Endothelial cell of hepatic sinusoid (primary cell): ENCODE results near the gene PVALB.

Source experiments
- in situ Hi-C: cut with HindIII; loops from 2 replicates; pipeline ENCODE4 v1.10.0; 2017; ENCODE audit warnings: low sequenced_read_pairs

Gene PVALB

DNA sequence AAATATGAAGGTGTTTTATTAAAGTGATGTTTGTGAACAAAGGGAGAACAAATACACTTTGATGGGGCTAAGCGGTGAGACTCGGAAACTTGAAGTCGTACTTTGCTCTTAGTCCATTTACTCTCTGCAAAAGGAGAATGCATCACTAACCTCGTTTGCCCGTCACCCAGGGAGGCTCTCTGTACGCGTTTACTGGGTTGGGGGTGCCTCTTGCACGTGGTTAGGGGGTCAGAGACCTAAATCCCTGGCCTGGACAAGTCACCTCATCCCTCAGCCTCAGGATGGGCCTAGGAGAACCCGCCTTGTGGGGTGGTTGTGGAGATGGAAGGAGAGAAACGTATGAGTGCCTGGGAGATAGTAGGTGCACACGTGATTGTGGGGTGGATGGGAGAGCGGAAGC, 40.1 kb downstream of the PVALB start:
- in situ Hi-C loops: loop anchor here (5.0 to 10.0 kb wide), 4 partner anchors 61 to 278 kb away; partner anchors contain the start of gene KCTD17

GRCh38 chr22:36775964-36776669, 40.7 kb downstream of the PVALB start, which contains the start of gene IFT27:
Gene IFT27 (minus strand): TSS chr22:36776119. CDS start chr22:36775707, 412 bp downstream.
- in situ Hi-C loops: loop anchor here (5.0 to 10.0 kb wide), 4 partner anchors 61 to 279 kb away; partner anchors contain the start of gene KCTD17

GRCh38 chr22:36775586-36775963, 41.3 kb downstream of the PVALB start:
- in situ Hi-C loops: loop anchor here (5.0 to 10.0 kb wide), 4 partner anchors 62 to 279 kb away; partner anchors contain the start of gene KCTD17

DNA sequence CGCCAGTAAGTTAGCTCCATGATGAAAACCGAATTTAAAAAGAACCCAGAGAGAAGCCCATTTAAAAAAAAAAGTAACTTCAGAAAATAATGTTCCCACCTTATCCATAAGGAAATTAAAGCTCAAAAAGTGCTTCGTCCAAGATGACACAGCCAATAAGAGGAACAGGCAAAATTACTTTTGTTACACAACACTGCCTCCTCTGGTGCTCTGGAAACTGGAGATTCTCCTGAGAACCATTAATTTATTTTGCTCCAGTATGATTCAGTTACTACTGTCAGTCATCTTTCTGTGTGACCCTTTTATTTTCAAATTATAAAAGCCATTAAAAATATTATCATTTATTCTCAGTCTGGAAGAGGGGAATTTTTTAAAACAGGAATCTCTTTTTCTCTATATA, 42.9 kb downstream of the PVALB start:
- in situ Hi-C loops: loop anchor here (5.0 to 10.0 kb wide), 2 partner anchors 47 to 281 kb away; partner anchors contain the start of gene KCTD17

DNA sequence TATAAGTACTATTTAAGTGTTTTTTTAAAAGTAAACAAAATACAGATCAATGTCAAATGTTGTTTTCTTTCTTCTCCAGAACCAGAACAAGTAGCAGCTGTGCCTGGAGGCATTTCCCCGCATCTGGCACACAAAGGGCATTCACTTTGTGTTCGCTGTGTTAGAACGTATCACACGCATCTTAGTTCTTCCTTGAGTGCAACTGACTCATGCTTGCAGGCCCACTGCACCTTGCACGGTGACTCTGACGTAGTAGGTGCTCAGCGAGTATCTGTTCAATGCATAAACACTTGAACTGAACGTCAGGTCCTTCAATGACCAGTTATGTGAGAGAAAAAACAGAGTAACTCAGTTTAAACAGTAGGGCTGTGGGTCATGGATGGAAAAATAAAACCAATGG, 44.4 kb downstream of the PVALB start:
- in situ Hi-C loops: loop anchor here (5.0 to 10.0 kb wide), 2 partner anchors 45 to 282 kb away; partner anchors contain the start of gene KCTD17

- in situ Hi-C loops: loop anchor here (5.0 to 10.0 kb wide), 2 partner anchors 44 to 283 kb away; partner anchors contain the start of gene KCTD17
These were observed 45.3 kb downstream of the PVALB start for GRCh38 chr22:36771356-36772063.

DNA sequence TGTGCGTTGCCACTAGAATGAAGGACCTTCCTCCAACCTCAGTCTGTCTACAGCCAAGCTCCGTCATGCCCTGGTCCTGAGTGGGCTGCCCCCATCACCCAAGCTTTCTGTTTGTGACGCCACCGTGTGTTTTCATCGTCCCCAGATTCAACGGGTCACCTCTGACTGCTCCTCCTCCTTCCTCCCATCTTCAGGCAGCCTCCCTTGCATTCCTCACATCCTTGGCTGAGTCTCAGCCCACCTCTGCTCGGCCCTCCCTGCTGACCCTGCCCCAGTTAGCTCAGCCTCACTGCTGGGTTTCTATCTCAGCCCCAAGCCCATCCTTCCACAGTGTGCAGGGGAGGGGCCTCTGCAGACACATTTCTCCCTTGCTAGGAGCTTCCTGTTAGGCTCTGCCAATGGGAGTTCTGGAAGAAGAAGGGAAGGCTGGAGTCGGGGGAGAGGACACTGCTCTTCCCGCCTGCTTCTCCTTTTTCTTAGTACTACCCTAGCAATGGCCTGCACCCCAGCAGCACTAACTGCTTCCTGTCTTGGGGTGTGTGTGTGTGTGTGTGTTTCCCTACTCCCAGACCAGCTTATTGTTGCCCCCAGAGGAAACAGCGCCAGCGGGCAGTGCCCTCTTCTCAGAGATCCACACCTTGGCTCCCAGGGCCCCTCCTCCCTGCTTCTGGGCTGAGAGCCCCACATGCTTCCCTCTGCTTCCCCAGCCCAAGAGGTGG, 46.2 kb downstream of the PVALB start:
- in situ Hi-C loops: loop anchor here (5.0 to 10.0 kb wide), 2 partner anchors 43 to 284 kb away; partner anchors contain the start of gene KCTD17

DNA sequence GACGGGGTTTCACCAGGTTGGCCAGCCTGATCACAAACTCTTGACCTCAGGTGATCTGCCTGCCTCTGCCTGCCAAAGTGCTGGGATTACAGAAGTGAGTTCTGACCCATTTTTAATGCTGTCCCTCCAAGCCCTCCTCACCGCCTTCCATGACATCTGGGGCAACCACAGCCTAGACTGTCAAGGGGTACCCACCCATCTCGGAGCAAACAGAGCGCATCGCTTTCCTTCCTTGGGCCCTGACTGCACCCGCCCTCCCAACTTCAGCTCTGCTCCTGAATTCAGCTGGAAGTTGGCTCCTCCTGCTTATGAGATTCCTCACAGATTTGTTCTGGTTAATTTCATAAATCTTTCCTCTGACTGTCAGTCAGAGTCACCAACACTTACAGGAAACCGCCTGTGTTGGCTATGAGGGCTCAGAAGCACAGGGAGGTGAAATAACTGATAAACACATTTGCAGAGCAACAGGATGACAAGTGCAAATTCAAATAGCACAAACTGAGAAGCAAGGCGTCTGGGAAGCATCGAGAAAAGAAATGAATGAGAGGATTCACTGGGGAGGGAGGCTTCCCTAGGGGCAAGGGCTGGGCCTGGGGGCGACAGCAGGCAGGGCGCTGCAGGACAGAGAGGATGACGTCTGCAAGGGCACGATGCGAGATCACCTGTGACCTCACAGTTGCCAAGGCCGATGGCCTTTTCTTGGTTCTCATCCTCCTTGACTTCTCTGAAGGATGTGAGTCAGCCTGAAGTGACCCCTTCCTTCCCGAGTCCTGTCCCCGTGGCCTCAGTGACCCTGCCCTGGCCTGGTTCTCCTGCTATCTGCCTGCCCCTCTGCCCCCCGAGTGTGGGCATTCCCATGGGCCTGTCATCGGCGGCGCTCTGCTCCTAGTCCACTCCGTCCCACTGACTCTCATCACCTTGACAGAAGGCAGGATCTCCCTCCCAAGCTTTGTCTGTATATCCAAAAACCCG, 47.0 kb downstream of the PVALB start:
- in situ Hi-C loops: loop anchor here (5.0 to 10.0 kb wide), 2 partner anchors 43 to 285 kb away; partner anchors contain the start of gene KCTD17

- in situ Hi-C loops: no loop called here
These were observed 48.2 kb downstream of the PVALB start for GRCh38 chr22:36768616-36769015.

GRCh38 chr22:36768141-36768540, 48.7 kb downstream of the PVALB start:
- in situ Hi-C loops: no loop called here

GRCh38 chr22:36767035-36767775, 49.6 kb downstream of the PVALB start:
- in situ Hi-C loops: no loop called here

- in situ Hi-C loops: no loop called here
These were observed 50.8 kb downstream of the PVALB start for GRCh38 chr22:36765943-36766450.

- in situ Hi-C loops: no loop called here
These were observed 51.5 kb downstream of the PVALB start for GRCh38 chr22:36765131-36765942.

- in situ Hi-C loops: no loop called here
These were observed 52.2 kb downstream of the PVALB start for GRCh38 chr22:36764641-36765040.

DNA sequence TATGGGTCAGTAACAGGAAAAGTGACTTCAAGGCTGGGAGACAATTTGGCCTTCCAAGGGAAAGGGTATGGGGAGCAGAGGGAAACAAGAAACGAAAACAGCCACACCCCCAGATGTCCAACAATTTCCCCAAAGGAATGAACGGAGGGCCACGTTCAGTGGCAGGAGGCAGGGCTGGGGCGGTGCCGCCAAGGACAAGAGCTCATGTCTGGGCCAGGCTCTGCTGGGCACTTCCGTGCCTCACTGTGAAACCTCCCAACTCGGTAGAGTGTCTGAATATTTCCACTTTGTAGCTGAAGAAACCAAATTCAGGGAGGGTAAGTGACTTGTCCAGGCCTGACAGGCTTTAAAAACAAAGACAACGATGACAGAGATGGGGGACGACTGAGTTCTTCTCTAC, 52.8 kb downstream of the PVALB start:
- in situ Hi-C loops: no loop called here

DNA sequence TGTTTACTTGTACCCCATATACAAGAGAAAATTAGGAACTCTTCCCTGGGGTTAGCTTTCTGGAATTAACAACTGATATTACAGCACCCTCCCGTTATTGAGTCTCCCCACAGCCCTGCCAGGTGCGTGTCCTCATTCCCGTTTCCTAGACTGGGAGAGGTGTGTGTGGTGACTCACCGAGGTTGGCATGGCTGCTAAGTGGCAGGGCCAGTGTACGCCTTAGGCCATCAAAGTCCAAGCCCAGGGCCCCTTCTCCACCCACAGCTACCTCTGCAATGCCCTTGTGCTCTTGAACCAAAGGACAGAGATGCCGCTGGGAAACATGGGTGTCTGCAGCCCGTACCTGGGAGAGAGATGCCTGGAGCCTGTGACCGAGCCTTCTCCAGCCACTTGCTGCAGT, 53.3 kb downstream of the PVALB start:
- in situ Hi-C loops: no loop called here

DNA sequence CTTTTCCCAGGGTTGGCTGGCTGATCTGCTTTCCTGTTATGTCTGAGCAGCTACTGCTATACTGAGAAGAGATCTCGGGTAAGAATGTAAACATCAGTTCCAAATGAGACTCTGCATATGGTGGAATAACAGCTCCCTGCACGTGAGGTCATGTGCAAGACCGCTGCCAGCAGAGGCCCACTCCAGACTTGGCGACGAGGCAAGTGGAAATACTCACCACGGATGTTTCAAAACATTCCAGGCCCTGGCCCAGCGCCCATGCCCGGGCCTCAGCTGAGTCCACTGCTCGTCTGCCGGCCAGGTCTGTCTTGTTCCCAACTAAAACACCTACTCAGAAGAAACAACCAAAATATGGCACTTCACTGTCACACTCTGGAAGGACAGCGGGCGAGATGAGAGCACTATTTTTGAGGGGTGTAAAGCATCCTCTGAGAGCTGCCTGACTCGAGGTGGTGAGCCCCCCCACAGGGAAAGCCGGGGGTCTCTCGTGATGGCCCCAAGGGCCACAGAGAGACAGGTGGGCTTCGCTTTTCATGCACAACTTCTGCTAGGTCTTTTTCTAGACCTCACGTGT, 54.1 kb downstream of the PVALB start:
- in situ Hi-C loops: no loop called here
